ENCODE measurements around the gene MAS1.

GRCh38 chr6:159897603-159898002, 6.8 kb downstream of the MAS1 start:
- TF ChIP-seq FOXA2 (IDR thresholded peaks at IDR 0.05) (no peak), YY1 (IDR thresholded peaks at IDR 0.05) (no peak), ZBTB33 (IDR thresholded peaks at IDR 0.05) (no peak), CTCF (IDR thresholded peaks at IDR 0.05; ENCODE audit: low read depth, low read length, missing input control) (no peak), EGR1 (IDR thresholded peaks at IDR 0.05; ENCODE audit: low read depth in 2 of 2) (no peak), GABPA (IDR thresholded peaks at IDR 0.05 in 1 of 2, conservative IDR thresholded peaks at IDR 0.05 in 1 of 2) (no peak), MAX (IDR thresholded peaks at IDR 0.05) (no peak), RXRA (IDR thresholded peaks at IDR 0.05) (no peak), REST (IDR thresholded peaks at IDR 0.05) (no peak), JUND (IDR thresholded peaks at IDR 0.05) (no peak), TAF1 (conservative IDR thresholded peaks at IDR 0.05) (no peak), NR2F2 (IDR thresholded peaks at IDR 0.05) (no peak)

Measured in liver (tissue), 3 donors.